ENCODE measurements around the gene ERCC4. TPM values are rescaled to one million over a fixed set of nuclear protein-coding genes. Genes with fewer than 3 reads are reported as not detected.
A peak's percentile ranks its signal among the peaks of the same experiment; 100 is the strongest.

ERCC4 gene
- total and polyA plus RNA-seq, 2 experiments from 2014 or later, result 5.4 to 21.6 TPM

DNA sequence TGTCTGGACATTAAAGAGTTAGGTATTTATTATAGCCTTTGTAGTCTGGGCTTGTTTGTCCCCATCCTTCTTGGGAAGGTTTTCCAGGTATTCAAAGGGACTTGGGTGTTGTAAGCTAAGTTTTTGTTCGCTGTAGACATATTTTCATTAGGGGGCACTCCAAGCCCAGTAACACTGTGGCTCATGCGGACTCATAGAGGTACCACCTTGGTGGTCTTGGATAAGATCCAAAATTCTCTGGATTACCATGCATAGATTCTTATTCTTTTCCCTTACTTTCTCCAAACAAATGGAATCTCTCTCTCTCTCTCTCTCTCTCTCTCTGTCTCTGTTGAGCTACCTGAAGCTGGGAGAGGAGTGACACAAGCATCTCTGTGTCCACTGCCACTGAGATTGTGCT, 48.9 kb downstream of the ERCC4 start:
- peak; percentile 24 for DNase-seq (ENCODE audit: low spot score)
- no peak overlapping the region for H3K4me3 Mint-ChIP-seq
- Histone ChIP-seq H3K4me2 (no peak overlapping the region), H3K27ac (ENCODE audit: low read depth) (no peak overlapping the region), H2AFZ (no peak overlapping the region), H3K79me2 (replicated peaks; ENCODE audit: insufficient read depth) (no peaks in the 10 kb centered on the region), H3K36me3 (ENCODE audit: insufficient read depth) (no peaks in the 10 kb centered on the region), H3K27me3 (ENCODE audit: insufficient read depth) (no peaks in the 10 kb centered on the region), H3K9me2 (ENCODE audit: insufficient read depth) (no peaks in the 10 kb centered on the region), H3F3A (replicated peaks; ENCODE audit: low read depth) (no peaks in the 10 kb centered on the region), H4K20me1 (replicated peaks; ENCODE audit: insufficient read depth) (no peaks in the 10 kb centered on the region), H3K4me1 (ENCODE audit: insufficient read depth) (no peaks in the 10 kb centered on the region), H3K4me3 (no peak overlapping the region)
- no peaks in the 10 kb centered on the region for H3K9me3 Mint-ChIP-seq
- ATAC-seq, result peak; percentile 52; the same call in 2 of the 3 replicates
- H3K27ac Mint-ChIP-seq, result no peak overlapping the region
- TF ChIP-seq, protein P1, sequence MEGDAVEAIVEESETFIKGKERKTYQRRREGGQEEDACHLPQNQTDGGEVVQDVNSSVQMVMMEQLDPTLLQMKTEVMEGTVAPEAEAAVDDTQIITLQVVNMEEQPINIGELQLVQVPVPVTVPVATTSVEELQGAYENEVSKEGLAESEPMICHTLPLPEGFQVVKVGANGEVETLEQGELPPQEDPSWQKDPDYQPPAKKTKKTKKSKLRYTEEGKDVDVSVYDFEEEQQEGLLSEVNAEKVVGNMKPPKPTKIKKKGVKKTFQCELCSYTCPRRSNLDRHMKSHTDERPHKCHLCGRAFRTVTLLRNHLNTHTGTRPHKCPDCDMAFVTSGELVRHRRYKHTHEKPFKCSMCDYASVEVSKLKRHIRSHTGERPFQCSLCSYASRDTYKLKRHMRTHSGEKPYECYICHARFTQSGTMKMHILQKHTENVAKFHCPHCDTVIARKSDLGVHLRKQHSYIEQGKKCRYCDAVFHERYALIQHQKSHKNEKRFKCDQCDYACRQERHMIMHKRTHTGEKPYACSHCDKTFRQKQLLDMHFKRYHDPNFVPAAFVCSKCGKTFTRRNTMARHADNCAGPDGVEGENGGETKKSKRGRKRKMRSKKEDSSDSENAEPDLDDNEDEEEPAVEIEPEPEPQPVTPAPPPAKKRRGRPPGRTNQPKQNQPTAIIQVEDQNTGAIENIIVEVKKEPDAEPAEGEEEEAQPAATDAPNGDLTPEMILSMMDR (conservative IDR thresholded peaks at IDR 0.05; ENCODE audit: low read depth in 2 of 2), result peak; percentile 52 to 63
- TF ChIP-seq, protein P2, sequence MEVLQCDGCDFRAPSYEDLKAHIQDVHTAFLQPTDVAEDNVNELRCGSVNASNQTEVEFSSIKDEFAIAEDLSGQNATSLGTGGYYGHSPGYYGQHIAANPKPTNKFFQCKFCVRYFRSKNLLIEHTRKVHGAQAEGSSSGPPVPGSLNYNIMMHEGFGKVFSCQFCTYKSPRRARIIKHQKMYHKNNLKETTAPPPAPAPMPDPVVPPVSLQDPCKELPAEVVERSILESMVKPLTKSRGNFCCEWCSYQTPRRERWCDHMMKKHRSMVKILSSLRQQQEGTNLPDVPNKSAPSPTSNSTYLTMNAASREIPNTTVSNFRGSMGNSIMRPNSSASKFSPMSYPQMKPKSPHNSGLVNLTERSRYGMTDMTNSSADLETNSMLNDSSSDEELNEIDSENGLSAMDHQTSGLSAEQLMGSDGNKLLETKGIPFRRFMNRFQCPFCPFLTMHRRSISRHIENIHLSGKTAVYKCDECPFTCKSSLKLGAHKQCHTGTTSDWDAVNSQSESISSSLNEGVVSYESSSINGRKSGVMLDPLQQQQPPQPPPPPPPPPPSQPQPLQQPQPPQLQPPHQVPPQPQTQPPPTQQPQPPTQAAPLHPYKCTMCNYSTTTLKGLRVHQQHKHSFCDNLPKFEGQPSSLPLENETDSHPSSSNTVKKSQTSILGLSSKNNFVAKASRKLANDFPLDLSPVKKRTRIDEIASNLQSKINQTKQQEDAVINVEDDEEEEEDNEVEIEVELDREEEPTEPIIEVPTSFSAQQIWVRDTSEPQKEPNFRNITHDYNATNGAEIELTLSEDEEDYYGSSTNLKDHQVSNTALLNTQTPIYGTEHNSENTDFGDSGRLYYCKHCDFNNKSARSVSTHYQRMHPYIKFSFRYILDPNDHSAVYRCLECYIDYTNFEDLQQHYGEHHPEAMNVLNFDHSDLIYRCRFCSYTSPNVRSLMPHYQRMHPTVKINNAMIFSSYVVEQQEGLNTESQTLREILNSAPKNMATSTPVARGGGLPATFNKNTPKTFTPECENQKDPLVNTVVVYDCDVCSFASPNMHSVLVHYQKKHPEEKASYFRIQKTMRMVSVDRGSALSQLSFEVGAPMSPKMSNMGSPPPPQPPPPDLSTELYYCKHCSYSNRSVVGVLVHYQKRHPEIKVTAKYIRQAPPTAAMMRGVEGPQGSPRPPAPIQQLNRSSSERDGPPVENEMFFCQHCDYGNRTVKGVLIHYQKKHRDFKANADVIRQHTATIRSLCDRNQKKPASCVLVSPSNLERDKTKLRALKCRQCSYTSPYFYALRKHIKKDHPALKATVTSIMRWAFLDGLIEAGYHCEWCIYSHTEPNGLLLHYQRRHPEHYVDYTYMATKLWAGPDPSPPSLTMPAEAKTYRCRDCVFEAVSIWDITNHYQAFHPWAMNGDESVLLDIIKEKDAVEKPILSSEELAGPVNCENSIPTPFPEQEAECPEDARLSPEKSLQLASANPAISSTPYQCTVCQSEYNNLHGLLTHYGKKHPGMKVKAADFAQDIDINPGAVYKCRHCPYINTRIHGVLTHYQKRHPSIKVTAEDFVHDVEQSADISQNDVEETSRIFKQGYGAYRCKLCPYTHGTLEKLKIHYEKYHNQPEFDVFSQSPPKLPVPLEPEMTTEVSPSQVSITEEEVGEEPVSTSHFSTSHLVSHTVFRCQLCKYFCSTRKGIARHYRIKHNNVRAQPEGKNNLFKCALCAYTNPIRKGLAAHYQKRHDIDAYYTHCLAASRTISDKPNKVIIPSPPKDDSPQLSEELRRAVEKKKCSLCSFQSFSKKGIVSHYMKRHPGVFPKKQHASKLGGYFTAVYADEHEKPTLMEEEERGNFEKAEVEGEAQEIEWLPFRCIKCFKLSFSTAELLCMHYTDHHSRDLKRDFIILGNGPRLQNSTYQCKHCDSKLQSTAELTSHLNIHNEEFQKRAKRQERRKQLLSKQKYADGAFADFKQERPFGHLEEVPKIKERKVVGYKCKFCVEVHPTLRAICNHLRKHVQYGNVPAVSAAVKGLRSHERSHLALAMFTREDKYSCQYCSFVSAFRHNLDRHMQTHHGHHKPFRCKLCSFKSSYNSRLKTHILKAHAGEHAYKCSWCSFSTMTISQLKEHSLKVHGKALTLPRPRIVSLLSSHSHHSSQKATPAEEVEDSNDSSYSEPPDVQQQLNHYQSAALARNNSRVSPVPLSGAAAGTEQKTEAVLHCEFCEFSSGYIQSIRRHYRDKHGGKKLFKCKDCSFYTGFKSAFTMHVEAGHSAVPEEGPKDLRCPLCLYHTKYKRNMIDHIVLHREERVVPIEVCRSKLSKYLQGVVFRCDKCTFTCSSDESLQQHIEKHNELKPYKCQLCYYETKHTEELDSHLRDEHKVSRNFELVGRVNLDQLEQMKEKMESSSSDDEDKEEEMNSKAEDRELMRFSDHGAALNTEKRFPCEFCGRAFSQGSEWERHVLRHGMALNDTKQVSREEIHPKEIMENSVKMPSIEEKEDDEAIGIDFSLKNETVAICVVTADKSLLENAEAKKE (CRISPR knock-in tag; IDR thresholded peaks at IDR 0.05), result no peak
- H3K27me3 Mint-ChIP-seq (ENCODE audit: insufficient read depth, low read depth, poor library complexity), result peaks cover 3% of the 10 kb centered on the region
- H3K36me3 Mint-ChIP-seq (ENCODE audit: low read depth), result no peaks in the 10 kb centered on the region
- H3K4me1 Mint-ChIP-seq, result peaks cover 4% of the 10 kb centered on the region

DNA sequence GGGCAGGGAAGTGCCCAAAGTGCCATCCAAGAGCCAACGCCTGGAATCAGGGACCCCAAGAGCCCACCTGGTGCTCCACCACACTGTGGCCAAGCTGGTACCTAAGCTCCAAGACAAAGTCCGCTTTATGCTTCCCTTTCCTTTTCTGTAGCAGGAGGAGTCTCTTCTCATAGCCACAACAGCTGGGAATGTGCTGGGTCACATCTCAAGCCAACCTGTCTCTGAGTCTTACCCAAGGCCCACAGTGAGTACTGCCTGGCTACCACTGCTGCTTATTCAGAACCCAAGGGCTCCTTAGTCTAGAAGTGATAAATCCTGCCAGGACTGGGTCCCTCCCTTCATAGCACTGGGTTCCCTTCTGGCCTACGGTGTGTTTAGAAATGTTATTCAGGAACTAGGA, 49.8 kb downstream of the ERCC4 start:
- H2AFZ ChIP-seq, result no peak overlapping the region; the same call in 1 of the 2 replicates
- H3K36me3 ChIP-seq (ENCODE audit: insufficient read depth), result no peaks in the 10 kb centered on the region
- Mint-ChIP-seq H3K9me3 (no peaks in the 10 kb centered on the region), H3K4me1 (no peaks in the 10 kb centered on the region), H3K4me3 (no peak overlapping the region), H3K36me3 (ENCODE audit: low read depth) (no peaks in the 10 kb centered on the region), H3K27ac (no peak overlapping the region), H3K27me3 (ENCODE audit: insufficient read depth, low read depth, poor library complexity) (peaks cover 3% of the 10 kb centered on the region)
- TF ChIP-seq, protein P1 (conservative IDR thresholded peaks at IDR 0.05; ENCODE audit: low read depth in 2 of 2), result no peak
- no peak for TF ChIP-seq CREB1 (CRISPR knock-in tag; IDR thresholded peaks at IDR 0.05; ENCODE audit: low read depth)
- TF ChIP-seq, protein P3, sequence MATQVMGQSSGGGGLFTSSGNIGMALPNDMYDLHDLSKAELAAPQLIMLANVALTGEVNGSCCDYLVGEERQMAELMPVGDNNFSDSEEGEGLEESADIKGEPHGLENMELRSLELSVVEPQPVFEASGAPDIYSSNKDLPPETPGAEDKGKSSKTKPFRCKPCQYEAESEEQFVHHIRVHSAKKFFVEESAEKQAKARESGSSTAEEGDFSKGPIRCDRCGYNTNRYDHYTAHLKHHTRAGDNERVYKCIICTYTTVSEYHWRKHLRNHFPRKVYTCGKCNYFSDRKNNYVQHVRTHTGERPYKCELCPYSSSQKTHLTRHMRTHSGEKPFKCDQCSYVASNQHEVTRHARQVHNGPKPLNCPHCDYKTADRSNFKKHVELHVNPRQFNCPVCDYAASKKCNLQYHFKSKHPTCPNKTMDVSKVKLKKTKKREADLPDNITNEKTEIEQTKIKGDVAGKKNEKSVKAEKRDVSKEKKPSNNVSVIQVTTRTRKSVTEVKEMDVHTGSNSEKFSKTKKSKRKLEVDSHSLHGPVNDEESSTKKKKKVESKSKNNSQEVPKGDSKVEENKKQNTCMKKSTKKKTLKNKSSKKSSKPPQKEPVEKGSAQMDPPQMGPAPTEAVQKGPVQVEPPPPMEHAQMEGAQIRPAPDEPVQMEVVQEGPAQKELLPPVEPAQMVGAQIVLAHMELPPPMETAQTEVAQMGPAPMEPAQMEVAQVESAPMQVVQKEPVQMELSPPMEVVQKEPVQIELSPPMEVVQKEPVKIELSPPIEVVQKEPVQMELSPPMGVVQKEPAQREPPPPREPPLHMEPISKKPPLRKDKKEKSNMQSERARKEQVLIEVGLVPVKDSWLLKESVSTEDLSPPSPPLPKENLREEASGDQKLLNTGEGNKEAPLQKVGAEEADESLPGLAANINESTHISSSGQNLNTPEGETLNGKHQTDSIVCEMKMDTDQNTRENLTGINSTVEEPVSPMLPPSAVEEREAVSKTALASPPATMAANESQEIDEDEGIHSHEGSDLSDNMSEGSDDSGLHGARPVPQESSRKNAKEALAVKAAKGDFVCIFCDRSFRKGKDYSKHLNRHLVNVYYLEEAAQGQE (IDR thresholded peaks at IDR 0.05; ENCODE audit: unreplicated experiment), result no peak
- TF ChIP-seq ZNF114 (CRISPR knock-in tag; IDR thresholded peaks at IDR 0.05), result no peak
- no peak for TF ChIP-seq STAT1 (IDR thresholded peaks at IDR 0.05; ENCODE audit: unreplicated experiment)
- TF ChIP-seq ZNF331 (CRISPR knock-in tag; IDR thresholded peaks at IDR 0.05; ENCODE audit: low read depth), result no peak
- H4K20me1 ChIP-seq (replicated peaks; ENCODE audit: insufficient read depth), result no peaks in the 10 kb centered on the region
- DNase-seq (ENCODE audit: low spot score) (no peak), ATAC-seq (no peak)
- H3K9me2 ChIP-seq (ENCODE audit: insufficient read depth), result no peaks in the 10 kb centered on the region
- no peak overlapping the region for H3K4me3 ChIP-seq
- H3F3A ChIP-seq (replicated peaks; ENCODE audit: low read depth), result no peaks in the 10 kb centered on the region
- H3K27ac ChIP-seq (ENCODE audit: low read depth), result no peak overlapping the region
- no peak overlapping the region for H3K4me2 ChIP-seq
- no peaks in the 10 kb centered on the region for H3K4me1 ChIP-seq (ENCODE audit: insufficient read depth)
- no peaks in the 10 kb centered on the region for H3K79me2 ChIP-seq (replicated peaks; ENCODE audit: insufficient read depth)
- no peaks in the 10 kb centered on the region for H3K27me3 ChIP-seq (ENCODE audit: insufficient read depth)

Measured in GM23338 (cell line).